BLaER1 (cell line): Measurements from ENCODE around the gene OR52B2.

Source experiments
- H3K27ac ChIP-seq: shearing (Covaris generic); formaldehyde crosslinking; 2 replicates; pipeline ENCODE4 v1.8.1; 2022
- H3K27me3 ChIP-seq: shearing (Covaris generic); formaldehyde crosslinking; 2 replicates; pipeline ENCODE4 v1.8.1; 2022
- H3K36me3 ChIP-seq: shearing (Covaris generic); formaldehyde crosslinking; 2 replicates; pipeline ENCODE4 v1.8.1; 2022
- H3K4me1 ChIP-seq: shearing (Covaris generic); formaldehyde crosslinking; 2 replicates; pipeline ENCODE4 v1.8.1; 2022
- H3K4me2 ChIP-seq: shearing (Covaris generic); formaldehyde crosslinking; 2 replicates; pipeline ENCODE4 v1.8.1; 2022
- H3K4me3 ChIP-seq: shearing (Covaris generic); formaldehyde crosslinking; 2 replicates; pipeline ENCODE4 v1.8.1; 2022
- H3K9ac ChIP-seq: shearing (Covaris generic); formaldehyde crosslinking; 2 replicates; pipeline ENCODE4 v1.8.1; 2022
- H3K9me3 ChIP-seq: shearing (Covaris generic); formaldehyde crosslinking; 2 replicates; pipeline ENCODE4 v1.8.1; 2022
- H4K20me1 ChIP-seq: shearing (Covaris generic); formaldehyde crosslinking; 2 replicates; pipeline ENCODE4 v1.8.1; 2022
- Cebpa-rat ChIP-seq: shearing (Covaris generic); IDR thresholded peaks from 2 replicates; pipeline ENCODE4 v1.8.1; 2022

Gene OR52B2

DNA sequence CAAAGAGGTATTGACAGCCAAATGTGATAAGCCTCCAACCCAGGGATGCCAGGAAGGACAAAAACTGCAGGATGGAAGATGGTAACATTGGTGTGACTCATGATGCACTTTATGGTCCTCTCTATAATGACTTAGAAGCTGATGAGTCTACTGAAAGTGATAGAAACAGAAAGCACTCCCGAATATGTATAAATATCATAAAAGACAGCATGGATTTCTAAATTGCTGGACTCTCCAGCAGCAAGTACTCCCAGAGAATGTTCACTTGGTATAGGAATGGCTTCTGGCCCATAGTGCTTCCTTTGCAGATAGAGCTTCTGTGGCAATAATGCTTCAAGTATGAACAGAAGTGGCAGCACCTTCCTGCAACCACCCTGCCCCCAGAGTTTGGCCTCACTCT is at the start of gene OR52B2:
Gene OR52B2, minus strand, starts transcription at position 101 of the 400 bp plus-strand sequence. Its CDS starts 0 bp downstream, at position 101.
- H3K4me2 ChIP-seq, result no peak within 1 kb of the TSS

DNA sequence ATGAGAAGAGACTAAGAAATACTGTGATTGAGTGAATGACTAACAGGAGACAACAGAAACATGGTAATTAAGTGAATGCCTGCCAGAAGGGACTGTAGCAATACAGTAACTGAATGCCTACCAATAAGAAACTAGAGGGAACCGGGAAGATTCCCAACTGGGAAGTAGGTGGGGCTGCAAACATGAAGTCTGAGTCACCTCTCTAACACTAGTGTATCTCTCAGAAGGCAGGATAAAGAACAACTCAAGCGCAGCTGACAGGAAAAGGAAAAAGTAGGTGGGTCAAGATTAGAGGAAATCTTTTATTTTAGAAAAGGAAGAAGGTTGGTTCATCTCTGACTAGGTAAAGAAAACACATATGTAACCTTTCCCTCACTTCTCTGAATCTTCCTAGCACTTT is 49.2 kb upstream of the OR52B2 start:
- Histone ChIP-seq H3K9me3 (no peaks in the 10 kb centered on the region), H3K27me3 (no peaks in the 10 kb centered on the region), H3K36me3 (peaks cover 92% of the 10 kb centered on the region), H3K9ac (no peak overlapping the region), H3K4me2 (0 out of 2 replicates have a peak overlapping the region, but pooled peaks have one; percentile 18), H3K4me1 (peaks cover 10% of the 10 kb centered on the region; the same call in 1 of the 2 replicates), H4K20me1 (0 out of 2 replicates have a peak, but pooled peaks cover 10% of the 10 kb centered on the region), H3K27ac (no peak overlapping the region), H3K4me3 (no peak overlapping the region)
- no peak for TF ChIP-seq Cebpa-rat

More for the DNA sequence above, at the start of gene OR52B2:
- no peak within 1 kb of the TSS for H3K4me3 ChIP-seq
- H4K20me1 ChIP-seq, result no peaks in the 10 kb centered on the region
- H3K27ac ChIP-seq, result no peak within 1 kb of the TSS
- H3K4me1 ChIP-seq, result no peaks in the 10 kb centered on the region
- no peaks in the 10 kb centered on the region for H3K27me3 ChIP-seq
- TF ChIP-seq Cebpa-rat, result no peak
- no peaks in the 10 kb centered on the region for H3K36me3 ChIP-seq
- peaks cover 4% of the 10 kb centered on the region for H3K9me3 ChIP-seq
- no peak within 1 kb of the TSS for H3K9ac ChIP-seq

DNA sequence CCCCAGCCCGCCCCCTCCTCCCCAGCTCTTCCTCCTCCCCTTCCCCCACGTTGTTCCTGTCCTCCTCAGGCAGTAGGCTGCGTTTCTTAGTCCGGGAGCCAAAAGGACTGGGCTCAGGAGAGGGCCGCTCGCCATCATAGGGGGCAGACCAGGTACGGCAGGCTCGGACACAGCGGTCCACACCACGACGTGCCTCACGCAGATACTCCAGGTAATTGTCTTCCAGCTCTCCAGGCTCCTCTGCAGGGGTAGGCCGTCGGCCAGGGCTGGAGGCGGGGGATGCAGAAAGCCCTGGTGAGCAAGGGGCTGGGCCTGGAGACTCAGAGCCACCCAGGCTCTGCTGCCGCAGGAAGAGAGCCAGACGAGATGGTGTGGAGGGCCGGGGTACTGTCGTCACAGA is 47.6 kb upstream of the OR52B2 start:
- TF ChIP-seq Cebpa-rat, result no peak
- Histone ChIP-seq H3K4me1 (peaks cover 10% of the 10 kb centered on the region; the same call in 1 of the 2 replicates), H3K27me3 (no peaks in the 10 kb centered on the region), H3K4me2 (no peak overlapping the region), H3K36me3 (peaks cover 92% of the 10 kb centered on the region), H3K9me3 (no peaks in the 10 kb centered on the region), H3K27ac (no peak overlapping the region), H3K4me3 (no peak overlapping the region), H4K20me1 (no peaks in the 10 kb centered on the region), H3K9ac (no peak overlapping the region)

DNA sequence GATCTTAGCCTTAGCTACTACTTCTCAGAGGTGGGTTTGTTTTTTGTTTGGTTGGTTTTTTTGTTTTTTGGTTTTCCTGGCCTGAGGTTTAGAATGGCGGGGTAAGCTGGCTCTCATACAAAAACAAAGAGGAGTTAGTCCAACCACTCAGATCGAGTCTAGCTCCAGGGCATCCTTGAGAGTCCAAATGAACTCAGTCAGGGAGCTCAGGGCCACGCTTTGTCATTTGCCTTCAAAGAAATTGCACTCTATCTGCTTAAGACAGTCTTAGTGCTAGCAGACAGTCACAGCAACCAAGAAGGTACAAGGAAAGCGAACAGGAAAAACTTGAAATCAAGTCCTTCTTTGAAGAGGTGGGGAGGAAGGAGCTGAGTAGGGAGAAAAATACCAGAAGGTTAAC is 46.4 kb upstream of the OR52B2 start:
- peaks cover 10% of the 10 kb centered on the region; the same call in 1 of the 2 replicates for H3K4me1 ChIP-seq
- no peak overlapping the region for H3K27ac ChIP-seq
- H3K27me3 ChIP-seq, result no peaks in the 10 kb centered on the region
- H3K9ac ChIP-seq, result no peak overlapping the region
- no peak overlapping the region for H3K4me3 ChIP-seq
- no peak for TF ChIP-seq Cebpa-rat
- peaks cover 92% of the 10 kb centered on the region for H3K36me3 ChIP-seq
- H3K9me3 ChIP-seq, result no peaks in the 10 kb centered on the region
- H4K20me1 ChIP-seq, result no peaks in the 10 kb centered on the region
- no peak overlapping the region for H3K4me2 ChIP-seq

DNA sequence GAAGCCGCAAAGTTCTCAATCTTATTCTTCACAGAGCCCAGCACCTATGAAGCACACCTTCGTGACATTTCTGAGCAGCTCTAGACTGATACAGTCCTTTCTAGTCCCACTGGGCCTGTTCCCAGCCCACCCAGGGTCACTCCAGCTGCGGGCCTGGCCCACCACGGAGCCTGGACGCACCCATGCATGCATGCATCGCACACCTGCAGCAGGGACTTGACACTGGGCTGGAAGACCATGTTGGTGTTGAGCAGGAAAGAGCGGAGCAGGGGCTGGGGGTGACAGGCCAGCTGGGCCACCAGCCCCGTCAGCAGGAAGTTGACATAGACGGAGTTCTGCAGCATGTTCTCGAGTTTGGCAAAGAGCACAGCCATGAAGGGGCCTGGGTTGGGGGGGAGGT is 44.4 kb upstream of the OR52B2 start:
- H3K9ac ChIP-seq, result no peak overlapping the region
- H3K4me3 ChIP-seq, result no peak overlapping the region
- H4K20me1 ChIP-seq, result no peaks in the 10 kb centered on the region
- peaks cover 99% of the 10 kb centered on the region for H3K36me3 ChIP-seq
- no peaks in the 10 kb centered on the region for H3K27me3 ChIP-seq
- H3K9me3 ChIP-seq, result no peaks in the 10 kb centered on the region
- H3K4me2 ChIP-seq, result no peak overlapping the region
- H3K27ac ChIP-seq, result no peak overlapping the region
- TF ChIP-seq Cebpa-rat, result no peak
- peaks cover 4% of the 10 kb centered on the region; the same call in 1 of the 2 replicates for H3K4me1 ChIP-seq

DNA sequence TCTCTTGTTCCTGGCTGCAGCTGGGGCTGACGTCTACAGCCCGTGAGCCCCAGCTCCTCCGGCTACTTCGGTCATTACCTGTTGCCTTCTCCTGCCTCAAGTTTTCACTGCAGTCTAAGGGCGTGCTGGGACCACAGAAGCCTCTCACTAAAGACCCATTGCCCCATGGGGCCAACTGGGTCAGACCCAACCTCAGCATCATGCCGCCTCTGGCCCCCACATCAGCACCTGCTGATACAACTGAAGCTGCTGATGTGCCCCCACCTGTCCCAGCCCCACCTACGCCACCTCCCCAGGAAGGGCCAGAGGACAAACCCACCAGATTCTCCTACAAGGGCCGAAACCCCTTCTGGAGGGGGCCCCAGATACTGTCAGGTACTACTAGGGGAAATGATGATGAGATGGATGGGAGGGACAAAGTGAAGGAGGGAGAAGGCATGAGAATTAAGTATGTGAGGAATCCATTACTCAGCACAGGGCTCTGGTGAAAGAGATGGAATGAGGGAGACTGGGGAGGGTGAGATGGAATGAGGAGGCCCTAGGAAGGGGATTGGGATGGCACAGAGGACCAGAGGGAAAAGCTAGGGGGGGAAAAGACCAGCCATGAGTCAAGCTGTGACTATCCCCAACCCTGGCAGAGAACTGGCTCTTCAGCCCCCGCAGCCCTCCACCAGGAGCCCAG is 40.3 kb upstream of the OR52B2 start:
- Histone ChIP-seq H3K9me3 (no peaks in the 10 kb centered on the region), H3K4me2 (no peak overlapping the region), H3K27me3 (no peaks in the 10 kb centered on the region), H3K36me3 (peaks cover 99% of the 10 kb centered on the region), H4K20me1 (no peaks in the 10 kb centered on the region), H3K9ac (no peak overlapping the region), H3K4me3 (no peak overlapping the region), H3K4me1 (no peaks in the 10 kb centered on the region), H3K27ac (no peak overlapping the region)
- TF ChIP-seq Cebpa-rat, result no peak

DNA sequence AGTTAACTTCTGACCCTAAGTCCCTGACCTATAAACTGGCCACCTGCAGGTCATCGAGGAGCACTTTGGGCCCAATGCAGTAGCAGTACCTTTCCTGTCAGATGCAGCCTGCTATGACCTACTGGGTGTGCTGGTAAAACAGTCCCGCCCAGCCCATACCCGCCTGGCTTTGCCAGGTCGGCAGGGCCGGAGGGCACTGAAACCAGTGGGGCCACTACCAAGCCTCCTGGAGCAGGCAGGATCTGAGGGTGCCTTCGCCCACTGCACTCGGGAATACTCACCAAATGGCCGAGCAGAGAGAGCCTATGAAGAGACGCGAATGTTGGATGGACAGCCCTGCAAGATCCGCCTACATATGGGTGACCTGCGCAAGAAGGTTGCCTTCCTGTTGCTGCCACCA is 39.7 kb upstream of the OR52B2 start:
- Histone ChIP-seq H3K36me3 (peaks cover 97% of the 10 kb centered on the region), H3K4me3 (no peak overlapping the region)
- TF ChIP-seq Cebpa-rat, result no peak

DNA sequence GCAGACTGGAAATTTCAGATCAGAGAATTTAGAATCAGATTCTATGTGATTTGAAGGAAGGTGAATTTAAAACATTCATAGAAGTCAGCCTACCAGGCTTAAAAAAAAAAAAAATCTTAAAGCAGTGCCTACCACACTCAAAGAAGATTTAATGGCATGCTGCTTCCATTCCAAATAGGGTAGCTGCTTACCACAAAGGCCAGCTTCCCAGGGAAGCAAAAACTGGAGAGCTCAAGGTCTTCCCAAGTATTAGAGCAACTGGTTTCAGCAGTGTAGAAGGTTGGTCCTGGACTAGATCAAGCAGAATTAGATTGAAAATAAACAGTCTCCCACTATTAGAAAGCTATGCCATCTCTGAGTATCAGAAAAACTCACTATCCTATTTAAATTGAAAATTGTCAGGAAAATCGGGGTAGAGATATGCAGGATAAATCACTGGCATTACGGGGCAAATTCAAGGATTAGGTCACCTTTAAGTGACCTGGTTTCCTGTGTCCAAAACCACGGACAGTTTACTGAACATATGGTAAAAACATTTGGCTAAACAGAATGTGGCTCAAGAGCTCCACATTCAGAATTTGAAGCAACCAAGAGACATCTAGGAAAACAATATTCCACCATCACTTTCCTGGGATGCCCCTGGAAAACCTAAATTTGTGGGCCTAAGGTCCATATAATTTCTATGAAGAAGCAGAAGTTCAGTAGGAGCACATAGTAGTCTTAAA is 36.5 kb upstream of the OR52B2 start:
- H3K4me1 ChIP-seq, result peaks cover 10% of the 10 kb centered on the region
- peaks cover 65% of the 10 kb centered on the region for H3K36me3 ChIP-seq
- H3K27ac ChIP-seq, result no peak overlapping the region
- TF ChIP-seq Cebpa-rat, result no peak
- no peaks in the 10 kb centered on the region for H3K9me3 ChIP-seq
- H3K4me3 ChIP-seq, result no peak overlapping the region
- no peaks in the 10 kb centered on the region for H3K27me3 ChIP-seq
- no peaks in the 10 kb centered on the region for H4K20me1 ChIP-seq
- H3K9ac ChIP-seq, result no peak overlapping the region
- H3K4me2 ChIP-seq, result no peak overlapping the region

More for the DNA sequence above, 39.7 kb upstream of the OR52B2 start:
- H3K4me1 ChIP-seq, result no peaks in the 10 kb centered on the region
- no peaks in the 10 kb centered on the region for H3K9me3 ChIP-seq
- H3K27me3 ChIP-seq, result no peaks in the 10 kb centered on the region
- H3K9ac ChIP-seq, result no peak overlapping the region
- H4K20me1 ChIP-seq, result no peaks in the 10 kb centered on the region
- no peak overlapping the region for H3K4me2 ChIP-seq
- no peak overlapping the region for H3K27ac ChIP-seq

DNA sequence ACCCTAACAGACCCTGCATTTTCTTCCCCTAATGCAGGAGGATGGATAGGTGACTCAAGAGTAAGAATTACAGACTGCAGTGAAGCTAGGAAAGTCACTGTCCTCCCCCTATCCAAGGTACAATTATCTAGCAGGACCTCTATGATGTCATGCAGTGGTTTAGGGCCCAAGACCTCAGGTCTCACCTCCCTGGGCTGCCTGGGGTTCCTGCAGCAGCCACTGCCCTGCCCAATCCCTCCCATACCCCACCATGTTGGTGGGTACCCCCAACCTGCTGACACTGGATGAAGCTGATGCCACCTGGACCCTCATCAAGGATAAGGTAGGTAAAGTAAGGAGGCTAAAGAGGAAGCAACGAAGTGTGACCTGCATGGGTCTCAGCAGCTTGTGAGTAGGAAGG is 35.2 kb upstream of the OR52B2 start, which contains the start of gene C11orf42:
Gene C11orf42, plus strand, starts transcription at position 192 of the 400 bp plus-strand sequence. Its CDS starts 59 bp downstream, at position 251.
- TF ChIP-seq Cebpa-rat, result no peak
- Histone ChIP-seq H3K27ac (no peak within 1 kb of the TSS), H3K9ac (no peak within 1 kb of the TSS), H3K9me3 (no peaks in the 10 kb centered on the region), H3K27me3 (no peaks in the 10 kb centered on the region), H3K4me2 (no peak within 1 kb of the TSS), H4K20me1 (no peaks in the 10 kb centered on the region), H3K4me1 (peaks cover 10% of the 10 kb centered on the region), H3K4me3 (no peak within 1 kb of the TSS), H3K36me3 (peaks cover 52% of the 10 kb centered on the region)

DNA sequence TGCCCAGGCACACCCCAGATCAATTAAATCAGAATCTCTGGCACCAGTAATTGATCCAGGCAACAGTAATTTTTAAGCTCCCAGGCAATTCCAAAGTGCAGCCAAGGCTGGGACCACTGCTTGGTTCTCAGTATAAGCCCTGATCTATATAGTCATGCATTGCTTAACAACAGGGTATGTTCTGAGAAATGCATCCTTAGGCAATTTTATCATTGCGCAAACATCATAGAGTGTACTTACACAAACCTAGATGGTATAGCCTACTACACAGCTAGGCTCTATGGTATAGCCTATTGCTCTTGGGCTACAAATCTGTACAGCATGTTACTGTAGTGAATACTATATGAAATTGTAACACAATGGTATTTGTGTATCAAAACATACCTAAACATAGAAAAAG is 34.6 kb upstream of the OR52B2 start:
- no peak for TF ChIP-seq Cebpa-rat
- no peak overlapping the region for H3K9ac ChIP-seq
- H3K4me2 ChIP-seq, result no peak overlapping the region
- H4K20me1 ChIP-seq, result no peaks in the 10 kb centered on the region
- H3K36me3 ChIP-seq, result peaks cover 46% of the 10 kb centered on the region
- H3K27ac ChIP-seq, result no peak overlapping the region
- H3K4me3 ChIP-seq, result no peak overlapping the region
- H3K4me1 ChIP-seq, result peaks cover 10% of the 10 kb centered on the region
- H3K9me3 ChIP-seq, result no peaks in the 10 kb centered on the region
- no peaks in the 10 kb centered on the region for H3K27me3 ChIP-seq
